Esophagus squamous epithelium (tissue), 5 donors: ENCODE data around the gene ADAMTS3. TPM values are rescaled to one million over a fixed set of nuclear protein-coding genes. Genes with fewer than 3 reads are reported as not detected.

Experiments
- DNase-seq: peaks from one replicate; lab custom pipeline; 2025; lab: John Stamatoyannopoulos, UW
- H3K27ac ChIP-seq, 4 donors: fragments of 200-600 bp; sonication (generic); one replicate each; pipeline ENCODE4 v1.5.1; 2016 to 2019; ENCODE audit warnings: mild to moderate bottlenecking in 1 of 4
- H3K27me3 ChIP-seq, 4 donors: fragments of 200-600 bp; sonication (generic); 1 replicate in 3 of 4; 2 replicates in 1 of 4; pipeline versions ENCODE4 v1.5.1 to v1.6.0; 2017 to 2021; ENCODE audit warnings: antibody characterized with exemption in 1 of 4
- H3K36me3 ChIP-seq, 3 donors: fragments of 200-600 bp; sonication (generic); one replicate each; pipeline ENCODE4 v1.5.1; 2016 to 2019
- H3K4me1 ChIP-seq, 3 donors: fragments of 200-600 bp; sonication (generic); one replicate each; pipeline ENCODE4 v1.5.1; 2017 to 2019
- H3K4me3 ChIP-seq, 4 donors: fragments of 200-600 bp; sonication (generic); 1 replicate in 3 of 4; 2 replicates in 1 of 4; pipeline ENCODE4 v1.5.1; 2016 to 2019; ENCODE audit warnings: mild to moderate bottlenecking in 2 of 4, moderate library complexity in 1 of 4
- H3K9me3 ChIP-seq, 3 donors: fragments of 200-600 bp; sonication (generic); one replicate each; pipeline ENCODE4 v1.5.1; 2016 to 2019
- POLR2A ChIP-seq, 4 donors: fragments of 450-650 bp; IDR thresholded peaks; one replicate each; pipeline ENCODE4 v1.6.1; 2017; ENCODE audit warnings: antibody characterized with exemption in 4 of 4, mild to moderate bottlenecking in 4 of 4, moderate library complexity in 3 of 4
- WGBS, 2 donors: methylation state at CpG; one replicate each; pipeline ENCODE4 v1.1.5; 2018; 5-methylcytosine and 5-hydroxymethylcytosine counted together
- intact Hi-C: fragments of 100-400 bp; cut with DNase I; formaldehyde crosslinking; loops from one replicate; pipeline ENCODE4 v1.15.0; 2022
- total RNA-seq, 4 donors: library from RNA; depleted of rRNA; stranded (reverse); fragments of >200 nt; gene quantifications; one replicate each; pipeline ENCODE4 v1.1.0, GENCODE V29; 2016
- TF ChIP-seq, protein P1 (sequence below), 6 experiments: fragments of 450-650 bp in 4 of 6; fragments of 200-600 bp in 2 of 6; sonication (generic) in 2 of 6; IDR thresholded peaks; one replicate each; pipeline ENCODE4 v1.5.1; 2016 to 2019; ENCODE audit warnings: antibody characterized with exemption in 6 of 6, mild to moderate bottlenecking in 4 of 6, moderate library complexity in 4 of 6
- donor health status: DM: yes; HTN: yes; CAD: no.

ADAMTS3 gene
- total RNA-seq, 4 donors from 2014 or later = 0.15 to 0.57 (median 0.18) TPM; not detected in 1

DNA sequence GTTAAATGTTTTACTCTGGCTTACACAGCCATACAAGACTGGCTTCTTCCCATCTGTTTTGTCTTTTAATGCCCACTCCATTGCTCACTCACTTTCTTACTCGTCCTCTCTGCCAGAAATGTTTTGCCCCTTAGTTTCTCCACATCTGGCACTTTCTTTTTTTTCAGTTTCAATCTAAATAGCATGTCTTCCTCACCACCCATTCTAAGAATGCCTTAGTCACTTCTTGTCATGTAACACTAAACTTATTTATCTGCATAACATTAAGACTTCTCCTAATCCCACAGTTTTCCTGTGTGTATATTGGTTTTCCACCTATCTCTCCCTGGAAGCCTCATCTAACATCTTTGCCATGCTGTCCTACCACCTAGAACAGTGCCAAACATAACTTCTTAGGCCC lies 119.3 kb downstream of the ADAMTS3 start:
- no peaks in the 10 kb centered on the region for H3K27me3 ChIP-seq
- no peaks in the 10 kb centered on the region for H3K4me1 ChIP-seq
- no peaks in the 10 kb centered on the region for H3K36me3 ChIP-seq
- WGBS, 2 donors = 64% methylated on average over 1 of the region's 1 CpG
- TF ChIP-seq POLR2A (IDR thresholded peaks at IDR 0.05) = no peak
- TF ChIP-seq, protein P1, sequence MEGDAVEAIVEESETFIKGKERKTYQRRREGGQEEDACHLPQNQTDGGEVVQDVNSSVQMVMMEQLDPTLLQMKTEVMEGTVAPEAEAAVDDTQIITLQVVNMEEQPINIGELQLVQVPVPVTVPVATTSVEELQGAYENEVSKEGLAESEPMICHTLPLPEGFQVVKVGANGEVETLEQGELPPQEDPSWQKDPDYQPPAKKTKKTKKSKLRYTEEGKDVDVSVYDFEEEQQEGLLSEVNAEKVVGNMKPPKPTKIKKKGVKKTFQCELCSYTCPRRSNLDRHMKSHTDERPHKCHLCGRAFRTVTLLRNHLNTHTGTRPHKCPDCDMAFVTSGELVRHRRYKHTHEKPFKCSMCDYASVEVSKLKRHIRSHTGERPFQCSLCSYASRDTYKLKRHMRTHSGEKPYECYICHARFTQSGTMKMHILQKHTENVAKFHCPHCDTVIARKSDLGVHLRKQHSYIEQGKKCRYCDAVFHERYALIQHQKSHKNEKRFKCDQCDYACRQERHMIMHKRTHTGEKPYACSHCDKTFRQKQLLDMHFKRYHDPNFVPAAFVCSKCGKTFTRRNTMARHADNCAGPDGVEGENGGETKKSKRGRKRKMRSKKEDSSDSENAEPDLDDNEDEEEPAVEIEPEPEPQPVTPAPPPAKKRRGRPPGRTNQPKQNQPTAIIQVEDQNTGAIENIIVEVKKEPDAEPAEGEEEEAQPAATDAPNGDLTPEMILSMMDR (IDR thresholded peaks at IDR 0.05) = no peak
- DNase-seq = no peak
- H3K27ac ChIP-seq = no peak overlapping the region
- no peaks in the 10 kb centered on the region for H3K9me3 ChIP-seq
- no peak overlapping the region for H3K4me3 ChIP-seq
- intact Hi-C loops = no loop called here

- Histone ChIP-seq H3K36me3 (no peaks in the 10 kb centered on the region), H3K27me3 (no peaks in the 10 kb centered on the region), H3K4me1 (no peaks in the 10 kb centered on the region), H3K27ac (no peak overlapping the region), H3K9me3 (no peaks in the 10 kb centered on the region), H3K4me3 (no peak overlapping the region)
- 32 to 47% methylated on average over 4 of the region's 4 CpGs for WGBS, 2 donors
- no peak for DNase-seq
- intact Hi-C loops = no loop called here
- no peak for TF ChIP-seq POLR2A (IDR thresholded peaks at IDR 0.05)
- TF ChIP-seq, protein P1 (IDR thresholded peaks at IDR 0.05) = no peak
These were observed 120.8 kb downstream of the ADAMTS3 start for GRCh38 chr4:72448231-72448630.

DNA sequence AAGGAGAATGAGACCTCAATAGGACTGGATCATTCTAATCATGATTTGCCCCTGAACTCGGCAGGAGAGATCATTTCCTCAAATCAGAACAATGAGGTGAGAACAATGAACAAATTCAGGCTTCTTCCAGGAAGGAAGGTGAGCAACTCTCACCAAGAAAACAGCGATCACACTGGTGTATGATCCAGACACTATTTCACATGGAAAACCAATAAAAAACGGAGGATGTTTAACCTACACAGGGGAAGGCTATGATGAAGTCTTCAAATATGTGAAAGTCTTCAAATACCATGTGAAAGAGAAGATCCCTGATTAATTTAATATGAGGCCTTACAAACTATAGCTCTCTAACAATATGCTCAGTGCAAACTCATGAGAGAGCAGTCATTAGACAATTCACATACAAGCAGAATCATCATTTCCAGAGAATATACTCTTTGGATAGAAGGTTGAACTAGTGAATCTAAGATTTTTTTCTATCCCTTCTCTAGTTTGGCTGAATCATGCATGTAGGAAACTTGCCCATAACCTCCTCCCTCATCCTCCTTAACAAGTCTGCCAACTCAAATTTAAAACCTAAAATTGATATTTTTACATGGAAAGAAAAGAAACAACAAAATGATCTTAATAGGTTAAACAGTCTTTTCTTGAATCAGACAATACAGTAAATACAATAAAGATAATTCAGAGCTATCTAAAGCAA lies 122.5 kb downstream of the ADAMTS3 start:
- intact Hi-C loops = no loop called here
- Histone ChIP-seq H3K27ac (no peak overlapping the region), H3K4me3 (no peak overlapping the region), H3K9me3 (no peaks in the 10 kb centered on the region), H3K4me1 (no peaks in the 10 kb centered on the region), H3K27me3 (no peaks in the 10 kb centered on the region), H3K36me3 (no peaks in the 10 kb centered on the region)
- WGBS, 2 donors = 67 to 75% methylated on average over 3 of the region's 3 CpGs
- TF ChIP-seq, protein P1 (IDR thresholded peaks at IDR 0.05) = no peak
- TF ChIP-seq POLR2A (IDR thresholded peaks at IDR 0.05) = no peak
- DNase-seq = no peak

DNA sequence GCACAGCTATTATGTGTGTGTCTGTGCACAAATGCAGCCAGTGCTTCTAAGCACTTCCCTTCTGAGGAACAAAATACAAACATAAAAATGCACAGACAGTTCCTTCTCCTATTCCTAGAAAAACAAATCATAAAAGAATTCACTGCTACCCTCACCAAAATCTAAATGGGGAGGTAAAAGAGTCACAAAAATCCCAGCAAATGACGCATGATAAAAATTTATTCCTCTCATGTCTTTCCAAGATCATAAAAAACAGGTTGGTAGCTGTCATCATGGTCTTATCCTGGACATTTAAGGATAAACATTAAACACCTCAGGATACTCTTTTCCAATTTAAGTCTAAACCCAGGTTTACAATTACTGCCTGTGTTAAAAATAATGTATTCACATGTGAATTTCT lies 124.9 kb downstream of the ADAMTS3 start:
- no peak overlapping the region for H3K27ac ChIP-seq
- 83 to 91% methylated on average over 1 of the region's 1 CpG for WGBS, 2 donors
- H3K27me3 ChIP-seq = no peaks in the 10 kb centered on the region
- H3K4me3 ChIP-seq = no peak overlapping the region
- TF ChIP-seq, protein P1 (IDR thresholded peaks at IDR 0.05) = no peak
- no peak for TF ChIP-seq POLR2A (IDR thresholded peaks at IDR 0.05)
- intact Hi-C loops = no loop called here
- H3K4me1 ChIP-seq = no peaks in the 10 kb centered on the region
- no peaks in the 10 kb centered on the region for H3K36me3 ChIP-seq
- DNase-seq = no peak
- H3K9me3 ChIP-seq = no peaks in the 10 kb centered on the region

- no peak for DNase-seq
- no peak overlapping the region for H3K4me3 ChIP-seq
- H3K27me3 ChIP-seq = no peaks in the 10 kb centered on the region
- no peak for TF ChIP-seq POLR2A (IDR thresholded peaks at IDR 0.05)
- TF ChIP-seq, protein P1 (IDR thresholded peaks at IDR 0.05) = no peak
- no peaks in the 10 kb centered on the region for H3K4me1 ChIP-seq
- no peaks in the 10 kb centered on the region for H3K9me3 ChIP-seq
- H3K27ac ChIP-seq = no peak overlapping the region
- 44 to 76% methylated on average over 5 of the region's 5 CpGs for WGBS, 2 donors
- H3K36me3 ChIP-seq = no peaks in the 10 kb centered on the region
- intact Hi-C loops = no loop called here
These were observed 126.3 kb downstream of the ADAMTS3 start for GRCh38 chr4:72442715-72443114.
